H1 (cell line): ENCODE measurements around the gene GPRIN1. TPM values are rescaled to one million over a fixed set of nuclear protein-coding genes. Genes with fewer than 3 reads are reported as not detected.

ENCODE experiments used
- CTCF ChIA-PET: fragments of 300-600 bp; sonication (Branson Sonifier 250); formaldehyde crosslinking; loops from one replicate; lab custom pipeline; 2021; ENCODE audit not compliant: partially characterized antibody; lab: Charles Lee
- POLR2A ChIA-PET: fragments of 300-600 bp; sonication (Branson Sonifier 250); formaldehyde crosslinking; loops from one replicate; lab custom pipeline; 2021; ENCODE audit warnings: inconsistent platforms; ENCODE audit not compliant: partially characterized antibody; lab: Charles Lee
- DNase-seq, 2 experiments: peaks; one replicate each; pipeline versions ENCODE4 v3.0.0 to v3.0.0-alpha.2; 2010 to 2022; ENCODE audit warnings: low spot score in 2 of 2, low read depth in 1 of 2, mixed read lengths in 1 of 2
- FAIRE-seq: peaks from 2 replicates; lab custom pipeline; 2011; peaks lifted over from hg19 to GRCh38; lab: Jason Lieb, UNC
- H2AFZ ChIP-seq: 2 replicates; pipeline ENCODE4 v1.8.1; 2012; ENCODE audit warnings: low read length, inconsistent platforms
- H2AK5ac ChIP-seq: 2 replicates; pipeline ENCODE4 v1.6.1; 2013; ENCODE audit warnings: low read depth, low read length
- H2BK120ac ChIP-seq: replicated peaks from 2 replicates; pipeline ENCODE3; 2013; ENCODE audit warnings: low read depth, low read length, inconsistent platforms
- H2BK12ac ChIP-seq: 2 replicates; pipeline ENCODE4 v1.6.1; 2013; ENCODE audit warnings: low read depth, low read length
- H2BK15ac ChIP-seq: 2 replicates; pipeline ENCODE4 v1.6.1; 2013; ENCODE audit warnings: low read length
- H2BK20ac ChIP-seq: 2 replicates; pipeline ENCODE4 v1.6.1; 2013; ENCODE audit warnings: low read length
- H2BK5ac ChIP-seq: 2 replicates; pipeline ENCODE4 v1.6.1; 2013; ENCODE audit warnings: low read depth, low read length
- H3K14ac ChIP-seq: 2 replicates; pipeline ENCODE4 v1.6.1; 2013; ENCODE audit warnings: inconsistent platforms; ENCODE audit not compliant: insufficient read length
- H3K18ac ChIP-seq: 2 replicates; pipeline ENCODE4 v1.6.1; 2013; ENCODE audit warnings: low read length; ENCODE audit errors: extremely low read depth
- H3K23ac ChIP-seq: 2 replicates; pipeline ENCODE4 v1.6.1; 2013; ENCODE audit warnings: inconsistent platforms; ENCODE audit not compliant: insufficient read length
- H3K23me2 ChIP-seq: 2 replicates; pipeline ENCODE4 v1.6.1; 2013; ENCODE audit warnings: low read depth, low read length
- H3K27ac ChIP-seq: 2 replicates; pipeline ENCODE4 v1.6.1; 2011; ENCODE audit warnings: low read depth, low read length, inconsistent platforms
- H3K27me3 ChIP-seq, 4 experiments: replicated peaks in 1 of 4; 1 replicate in 1 of 4; 2 replicates in 3 of 4; pipeline versions ENCODE4 v1.6.1 to v1.8.1; 2011 to 2013; ENCODE audit warnings: low read length in 3 of 4, mild to moderate bottlenecking in 3 of 4, inconsistent platforms in 2 of 4, mixed read lengths in 2 of 4, moderate library complexity in 1 of 4; ENCODE audit not compliant: control insufficient read depth in 3 of 4, insufficient read depth in 3 of 4; ENCODE audit errors: extremely low read depth in 1 of 4
- H3K36me3 ChIP-seq, 4 experiments: 2 replicates each; pipeline versions ENCODE4 v1.6.1 to v1.8.1; 2011 to 2013; ENCODE audit warnings: mild to moderate bottlenecking in 4 of 4, low read length in 3 of 4, moderate library complexity in 2 of 4, control low read depth in 1 of 4, inconsistent platforms in 1 of 4; ENCODE audit not compliant: insufficient read depth in 4 of 4, control insufficient read depth in 2 of 4
- H3K4ac ChIP-seq: replicated peaks from 2 replicates; pipeline ENCODE3; 2013; ENCODE audit warnings: low read length, low read depth, mixed read lengths, inconsistent platforms; ENCODE audit not compliant: insufficient read length
- H3K4me1 ChIP-seq, 4 experiments: replicated peaks in 1 of 4; 1 replicate in 1 of 4; 2 replicates in 3 of 4; pipeline versions ENCODE4 v1.6.1 to v1.8.1; 2011 to 2013; ENCODE audit warnings: low read length in 3 of 4, inconsistent platforms in 2 of 4, mixed read lengths in 1 of 4; ENCODE audit not compliant: insufficient read depth in 4 of 4, control insufficient read depth in 3 of 4
- H3K4me2 ChIP-seq, 2 experiments: 2 replicates each; pipeline versions ENCODE4 v1.6.1 to v1.8.1; 2011 to 2013; ENCODE audit warnings: low read depth in 2 of 2, low read length in 2 of 2, control low read depth in 1 of 2, inconsistent platforms in 1 of 2, mild to moderate bottlenecking in 1 of 2; ENCODE audit not compliant: insufficient read depth in 1 of 2
- H3K4me3 ChIP-seq, 4 experiments: fragments of 200-600, 300-600 bp in 1 of 4; sonication (generic), shearing (Covaris generic), sonication (Bioruptor Twin) in 1 of 4; 2 replicates each; pipeline versions ENCODE4 v1.5.1 to v1.8.1; 2011 to 2016; ENCODE audit warnings: low read length in 4 of 4, low read depth in 3 of 4, control low read depth in 2 of 4, inconsistent platforms in 2 of 4, mild to moderate bottlenecking in 2 of 4, mixed read lengths in 1 of 4, moderate library complexity in 1 of 4; ENCODE audit not compliant: insufficient read depth in 2 of 4; ENCODE audit errors: extremely low read depth in 1 of 4
- H3K56ac ChIP-seq: replicated peaks from 2 replicates; pipeline ENCODE3; 2013; ENCODE audit warnings: low read depth, mild to moderate bottlenecking, mixed read lengths, low read length, inconsistent platforms; ENCODE audit not compliant: insufficient read length
- H3K79me1 ChIP-seq: 2 replicates; pipeline ENCODE4 v1.6.1; 2013; ENCODE audit warnings: low read depth, low read length, control low read depth
- H3K79me2 ChIP-seq, 2 experiments: 2 replicates each; pipeline versions ENCODE4 v1.6.1 to v1.8.1; 2012 to 2013; ENCODE audit warnings: low read length in 2 of 2, mild to moderate bottlenecking in 2 of 2, inconsistent platforms in 1 of 2; ENCODE audit not compliant: insufficient read depth in 2 of 2, control insufficient read depth in 1 of 2
- H3K9ac ChIP-seq, 4 experiments: replicated peaks in 1 of 4; 1 replicate in 1 of 4; 2 replicates in 3 of 4; pipeline versions ENCODE4 v1.6.1 to v1.8.1; 2011 to 2013; ENCODE audit warnings: low read depth in 3 of 4, low read length in 3 of 4, control low read depth in 2 of 4, mild to moderate bottlenecking in 2 of 4, moderate library complexity in 2 of 4, inconsistent platforms in 1 of 4; ENCODE audit errors: extremely low read depth in 1 of 4
- H3K9me3 ChIP-seq, 2 experiments: 2 replicates each; pipeline versions ENCODE4 v1.6.1 to v1.8.1; 2012 to 2013; ENCODE audit warnings: mild to moderate bottlenecking in 2 of 2, moderate library complexity in 2 of 2, control low read depth in 1 of 2, inconsistent platforms in 1 of 2, low read depth in 1 of 2, low read length in 1 of 2, mixed read lengths in 1 of 2; ENCODE audit not compliant: insufficient read depth in 2 of 2
- H4K20me1 ChIP-seq, 2 experiments: replicated peaks in 1 of 2; 2 replicates each; pipeline versions ENCODE3 to v1.8.1; 2011 to 2013; ENCODE audit warnings: inconsistent platforms in 2 of 2, low read length in 2 of 2, mild to moderate bottlenecking in 1 of 2; ENCODE audit not compliant: insufficient read depth in 2 of 2, control insufficient read depth in 1 of 2
- H4K5ac ChIP-seq: 2 replicates; pipeline ENCODE4 v1.6.1; 2013; ENCODE audit warnings: low read length, low read depth, mixed read lengths, inconsistent platforms; ENCODE audit not compliant: insufficient read length
- H4K8ac ChIP-seq: 2 replicates; pipeline ENCODE4 v1.8.0; 2013; ENCODE audit warnings: mild to moderate bottlenecking, moderate library complexity, low read length, inconsistent platforms; ENCODE audit not compliant: insufficient read depth; ENCODE audit errors: extremely low read depth
- H4K91ac ChIP-seq: replicated peaks from 2 replicates; pipeline ENCODE3; 2013; ENCODE audit warnings: low read length, mixed read lengths, inconsistent platforms; ENCODE audit not compliant: insufficient read length
- ASH2L ChIP-seq: fragments of 200-600, 300-600 bp; sonication (generic); IDR thresholded peaks from one replicate; pipeline ENCODE4 v1.7.1; 2017; ENCODE audit warnings: low read length
- WGBS, 2 experiments: shearing (Covaris generic) in 1 of 2; methylation state at CpG; one replicate each; pipeline versions ENCODE4 v1.1.6 to v1.1.7; 2013 to 2015; ENCODE audit warnings: low lambda C conversion rate in 2 of 2, mixed read lengths in 2 of 2, inconsistent platforms in 1 of 2, low coverage in 1 of 2, missing lambda C conversion rate in 1 of 2; ENCODE audit not compliant: insufficient replicate concordance in 2 of 2, insufficient coverage in 1 of 2, insufficient read length in 1 of 2; ENCODE audit errors: extremely low coverage in 1 of 2, missing lambda C conversion rate in 1 of 2; 5-methylcytosine and 5-hydroxymethylcytosine counted together
- polyA plus RNA-seq, 7 experiments: library from polyadenylated mRNA; depleted of rRNA in 3 of 7; stranded (reverse) in 5 of 7; unstranded in 2 of 7; fragments of >200 nt in 5 of 7; fragments of 200-250 nt in 2 of 7; gene quantifications; 1 replicate in 5 of 7; 2 replicates in 1 of 7; 4 replicates in 1 of 7; pipeline versions ENCODE4 v1.2.1 to v1.2.3, GENCODE V29; 2011 to 2013; ENCODE audit warnings: missing spikeins in 2 of 7, mixed read lengths in 2 of 7
- total RNA-seq: library from RNA; stranded (reverse); fragmentation: NEBNext Ultra II Directional; extraction: Animal tissue kit (Norgen Biotek cat#: 25700); gene quantifications from 2 replicates; pipeline ENCODE4 v1.2.1, GENCODE V29; 2021

Gene GPRIN1
- total and polyA plus RNA-seq, 2 of the 8 experiments (the other 6 are each of a cell fraction or from before 2014, with no cell fraction given) = 3.3 to 12.0 TPM

- no peak for TF ChIP-seq ASH2L
- Histone ChIP-seq H3K79me2 (no peaks in the 10 kb centered on the region), H4K91ac (no peak overlapping the region), H3K56ac (no peak overlapping the region), H3K9me3 (no peaks in the 10 kb centered on the region), H3K4me3 (no peak overlapping the region), H3K36me3 (no peaks in the 10 kb centered on the region), H4K5ac (no peak overlapping the region), H3K23me2 (no peaks in the 10 kb centered on the region; the same call in 1 of the 2 replicates), H2BK15ac (peak overlapping the region; percentile 65; the same call in 1 of the 2 replicates), H3K23ac (no peak overlapping the region), H3K9ac (no peak overlapping the region), H3K4ac (no peak overlapping the region), H3K18ac (no peak overlapping the region; the same call in 1 of the 2 replicates), H2BK12ac (no peak overlapping the region), H2BK5ac (no peak overlapping the region), H4K20me1 (no peaks in the 10 kb centered on the region), H2BK120ac (no peak overlapping the region), H3K27ac (no peak overlapping the region), H3K4me2 (no peak overlapping the region), H3K79me1 (no peaks in the 10 kb centered on the region), H2AFZ (no peak overlapping the region), H3K27me3 (no peaks in the 10 kb centered on the region), H4K8ac (no peak overlapping the region), H2AK5ac (no peak overlapping the region), H3K14ac (no peak overlapping the region), H2BK20ac (no peak overlapping the region), H3K4me1 (peaks cover 0 to 5% (median under 1%) of the 10 kb centered on the region in 4 experiments; a peak in 3 of 7 replicates)
- POLR2A ChIA-PET = interaction anchor here (2.9 kb wide), 1 partner anchor 24 kb away, joined by 12 read pairs; the partner anchor contains the start of gene RNF44
- no peak for FAIRE-seq
- WGBS, 2 experiments = 84% methylated on average over 8 of the region's 8 CpGs; no CpG with 5 or more reads in 1 of the 2 experiments
- no peak for DNase-seq
- CTCF ChIA-PET = interaction anchor here (0.8 kb wide), 1 partner anchor 13 kb away, joined by 3 read pairs; no protein-coding TSS in a partner anchor
Measured at GRCh38 chr5:176560364-176560763, 49.6 kb downstream of the GPRIN1 start.
